Fibroblast of villous mesenchyme (primary cell): ENCODE results near the gene FOXK1. TPM values are rescaled to one million over a fixed set of nuclear protein-coding genes. Genes with fewer than 3 reads are reported as not detected.

ENCODE experiments used
- DNase-seq: peaks from one replicate; pipeline ENCODE4 v3.0.0-alpha.2; 2010; ENCODE audit warnings: low read depth
- H3K4me3 ChIP-seq: 2 replicates; pipeline ENCODE4 v1.5.1; 2011; ENCODE audit warnings: low read depth, mild to moderate bottlenecking, low read length
- CTCF ChIP-seq: IDR thresholded peaks from 2 replicates; pipeline ENCODE4 v1.5.1; 2012; ENCODE audit warnings: low read depth, mild to moderate bottlenecking, low read length; ENCODE audit not compliant: insufficient read depth
- total RNA-seq: library from RNA; depleted of rRNA; stranded (reverse); fragments of >200 nt; gene quantifications from 2 replicates; pipeline ENCODE4 v1.2.3, GENCODE V29; 2012

The FOXK1 gene
- total RNA-seq, 1 donor, result 32.8 TPM

- no peak for DNase-seq
- no peak for TF ChIP-seq CTCF
- H3K4me3 ChIP-seq, result no peak overlapping the region
Measured at GRCh38 chr7:4783762-4784351, 101.8 kb downstream of the FOXK1 start.

- no peak for DNase-seq
- TF ChIP-seq CTCF, result no peak
- H3K4me3 ChIP-seq, result no peak overlapping the region
Measured at GRCh38 chr7:4784799-4785198, 102.7 kb downstream of the FOXK1 start.

- H3K4me3 ChIP-seq, result no peak overlapping the region
- no peak for DNase-seq
- no peak for TF ChIP-seq CTCF
Measured at GRCh38 chr7:4785371-4785770, 103.3 kb downstream of the FOXK1 start.

GRCh38 chr7:4786015-4786414 is 103.9 kb downstream of the FOXK1 start:
- no peak for TF ChIP-seq CTCF
- H3K4me3 ChIP-seq, result no peak overlapping the region
- DNase-seq, result no peak

- DNase-seq, result no peak
- no peak for TF ChIP-seq CTCF
- no peak overlapping the region for H3K4me3 ChIP-seq
Measured at GRCh38 chr7:4787541-4787940, 105.4 kb downstream of the FOXK1 start.

- TF ChIP-seq CTCF, result no peak
- no peak overlapping the region for H3K4me3 ChIP-seq
- no peak for DNase-seq
Measured at GRCh38 chr7:4787947-4788626, 106.0 kb downstream of the FOXK1 start.

- TF ChIP-seq CTCF, result no peak
- no peak overlapping the region for H3K4me3 ChIP-seq
- DNase-seq, result no peak
Measured at GRCh38 chr7:4788627-4789189, 106.6 kb downstream of the FOXK1 start.
